HG03064 (cell line): ENCODE data around the gene SPATA2L.

Experiments
- ATAC-seq: cut with Tn5 transposase; IDR thresholded peaks from one replicate; pipeline ENCODE4 v1.9.1; 2021; ENCODE audit warnings: low read depth; ENCODE audit not compliant: unreplicated experiment

Gene SPATA2L

DNA sequence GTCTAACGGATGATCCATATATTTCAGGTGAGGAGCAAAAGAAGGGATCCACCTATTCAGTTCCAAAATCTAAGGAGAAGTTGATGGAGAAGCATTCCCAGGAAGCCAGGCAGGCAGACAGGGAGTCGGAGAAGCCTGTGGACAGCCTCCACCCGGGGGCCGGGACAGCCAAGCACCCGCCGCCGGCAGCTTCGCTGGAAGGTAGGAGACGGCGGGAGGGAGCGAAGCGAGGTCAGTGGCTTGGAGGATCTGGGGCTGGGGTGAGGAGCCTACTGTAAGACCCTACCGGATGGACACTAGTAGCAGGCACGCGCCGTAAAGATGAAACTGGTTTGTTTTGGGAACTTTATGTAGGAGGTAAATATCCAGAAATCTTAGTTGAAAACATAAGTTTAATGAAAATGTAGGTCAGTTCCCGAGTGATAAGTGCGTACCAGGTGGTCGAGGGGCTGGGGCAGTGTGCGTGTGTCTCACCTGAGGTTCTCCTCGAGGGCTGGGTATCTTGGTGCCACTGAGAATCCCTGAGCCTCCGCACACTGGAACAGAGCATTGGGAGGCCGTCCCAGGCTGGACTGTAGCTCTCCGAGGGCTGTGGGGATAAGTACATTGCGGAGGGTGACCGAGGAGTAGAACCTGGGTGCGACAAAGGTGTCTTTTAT lies 43.2 kb downstream of the SPATA2L start:
- ATAC-seq = no peak

DNA sequence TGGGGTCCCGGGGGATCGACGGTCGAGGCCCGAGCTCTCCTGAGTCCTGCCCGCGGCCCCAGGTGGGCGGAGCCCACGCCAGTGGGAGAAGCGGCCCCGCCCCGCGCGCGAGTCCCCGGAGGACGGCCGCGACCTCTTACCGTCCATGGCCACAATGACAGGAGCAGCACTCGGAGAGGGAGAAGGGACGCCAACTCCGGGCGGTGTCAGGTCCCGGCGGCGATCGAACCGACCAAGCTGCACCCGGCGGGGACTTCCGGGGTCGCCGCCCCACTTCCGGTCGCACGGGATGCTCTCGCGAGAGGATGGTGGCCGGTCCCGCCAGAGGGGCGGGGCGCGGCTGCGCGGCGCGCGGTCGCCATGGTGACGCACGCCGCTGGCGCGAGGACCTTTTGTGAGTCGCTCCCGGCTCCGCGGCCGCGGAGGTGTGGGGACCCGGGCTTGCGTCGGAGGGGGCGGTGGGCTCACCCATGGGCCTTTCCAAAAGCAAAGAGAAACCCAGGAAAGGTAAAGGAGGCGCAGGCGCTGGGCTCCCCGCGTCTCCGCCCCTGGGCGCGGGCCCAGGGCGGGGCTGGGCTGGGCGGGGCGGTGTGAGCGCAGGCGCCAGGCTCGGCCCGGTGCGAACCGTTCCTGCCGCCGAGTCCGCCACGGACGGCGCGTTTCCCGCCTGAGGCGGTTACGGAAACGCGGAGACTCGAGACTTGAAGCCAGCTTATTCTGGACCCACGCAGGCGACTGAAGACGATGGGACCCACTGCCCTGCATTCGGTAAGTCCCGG lies 43.9 kb downstream of the SPATA2L start, which contains the start of the genes CHMP1A and SPATA33:
CHMP1A (minus strand) TSS at position 267 of the 779 bp plus-strand sequence; CDS start at position 147, 120 bp downstream.
SPATA33 (plus strand) TSS at position 395 of the 779 bp plus-strand sequence; CDS start at position 471, 76 bp downstream.
- ATAC-seq = peak; percentile 84

DNA sequence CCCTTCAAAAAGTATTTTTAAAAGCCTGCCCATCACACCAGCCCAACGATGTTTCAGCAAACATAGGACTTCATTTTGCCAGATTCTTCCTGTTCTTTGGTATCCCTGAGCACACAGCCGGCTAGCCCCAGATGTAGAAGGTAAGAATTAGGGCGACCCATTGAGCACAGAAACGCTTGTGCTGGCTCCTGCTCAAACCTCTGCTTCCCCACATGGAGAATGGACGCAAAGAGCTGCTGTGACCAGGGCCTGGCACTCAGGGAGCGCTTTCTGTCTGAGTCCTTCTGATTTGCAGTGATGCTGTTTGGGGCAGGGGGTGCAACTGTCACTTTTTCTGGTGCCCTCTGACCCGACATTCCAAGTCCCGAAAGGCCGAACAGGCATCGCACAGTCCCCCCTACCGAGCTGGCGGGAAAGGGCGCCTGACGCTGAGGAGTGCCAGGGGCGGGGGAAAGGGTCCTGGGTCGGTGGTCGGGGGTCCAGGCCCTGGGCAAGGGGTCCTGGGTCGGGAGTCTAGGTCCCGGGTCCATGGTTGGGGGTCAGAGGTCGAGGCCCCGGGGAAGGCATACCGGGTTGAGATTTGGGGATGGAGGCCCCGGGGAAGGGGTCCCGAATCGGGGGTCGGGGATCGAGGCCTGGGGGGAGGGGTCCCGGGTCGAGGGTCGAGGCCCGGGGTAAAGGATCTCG lies 44.9 kb downstream of the SPATA2L start:
- ATAC-seq = no peak

DNA sequence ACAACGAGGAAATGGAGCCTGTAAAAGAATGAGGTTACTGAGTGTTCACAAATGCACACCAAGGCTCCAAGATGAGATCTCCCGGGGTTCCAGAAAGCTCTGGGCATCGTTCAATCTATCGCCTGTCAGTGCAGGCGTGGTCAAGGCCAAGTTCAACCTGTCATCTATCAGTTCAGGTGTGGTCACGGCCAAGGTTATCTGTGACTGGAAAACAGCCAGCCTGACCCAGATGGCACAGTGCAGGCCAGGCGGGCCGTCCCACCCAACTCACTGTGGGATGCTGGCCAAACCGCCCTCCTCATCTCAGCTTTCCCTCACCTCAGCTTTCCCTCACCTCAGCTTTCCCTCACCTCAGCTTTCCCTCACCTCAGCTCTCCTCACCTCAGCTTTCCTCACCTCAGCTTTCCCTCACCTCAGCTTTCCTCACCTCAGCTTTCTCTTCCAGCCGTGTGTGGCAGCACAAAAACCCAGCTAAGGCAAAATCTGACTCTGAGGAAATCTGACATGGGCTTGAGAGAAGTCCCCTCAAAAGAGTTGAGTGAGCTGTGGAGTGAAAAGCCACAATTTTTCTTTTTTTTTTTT lies 46.4 kb downstream of the SPATA2L start:
- no peak for ATAC-seq

DNA sequence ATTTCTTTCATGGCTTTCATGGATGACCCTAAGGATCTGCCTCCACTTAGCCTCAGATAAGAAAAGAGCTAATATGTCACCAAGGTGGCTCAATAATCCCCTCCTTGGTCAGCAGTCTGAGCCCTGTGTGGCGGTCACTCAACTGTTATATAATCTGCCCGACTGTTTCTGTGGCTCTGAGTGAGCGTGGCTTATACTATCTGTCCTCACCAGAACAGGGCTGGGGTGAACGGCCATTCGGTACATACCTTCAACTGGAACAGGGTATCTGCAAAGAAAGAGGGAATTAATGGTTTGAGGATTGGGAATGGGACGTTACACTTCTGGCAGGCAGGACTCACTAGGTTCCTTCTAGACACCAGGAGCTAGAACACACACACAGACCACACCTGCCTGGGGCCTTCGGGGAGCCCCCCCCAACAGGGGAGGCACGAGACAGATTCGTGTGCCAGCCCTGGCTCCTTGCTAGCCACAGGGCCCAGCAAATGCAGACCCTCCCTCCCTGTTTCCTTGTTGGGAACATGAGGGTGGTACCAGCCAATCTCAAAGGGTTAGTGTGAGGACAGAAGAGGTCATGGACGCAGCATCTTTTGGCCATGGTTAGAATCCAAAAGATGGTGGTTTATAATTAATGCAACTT lies 47.7 kb downstream of the SPATA2L start:
- no peak for ATAC-seq

DNA sequence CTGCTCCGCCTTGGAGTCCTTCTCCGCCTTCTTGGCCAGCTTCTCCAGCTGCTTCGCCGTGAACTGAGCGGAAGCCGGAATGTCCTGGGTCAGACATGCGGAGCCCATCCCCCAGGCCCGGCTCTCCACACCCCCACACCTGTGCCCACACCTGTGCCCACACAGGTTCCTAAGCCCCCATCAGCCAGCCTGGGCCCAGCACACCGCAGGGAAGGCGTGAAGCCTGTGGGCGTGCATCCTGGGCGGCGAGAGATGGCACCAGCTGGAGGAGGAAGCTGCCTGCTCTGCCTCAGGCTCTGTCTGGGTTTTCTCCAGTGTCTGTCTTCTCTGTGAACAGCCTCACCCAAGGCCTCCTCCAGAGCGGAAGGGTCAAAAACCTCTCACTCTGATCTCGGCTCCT lies 49.9 kb downstream of the SPATA2L start:
- ATAC-seq = no peak

DNA sequence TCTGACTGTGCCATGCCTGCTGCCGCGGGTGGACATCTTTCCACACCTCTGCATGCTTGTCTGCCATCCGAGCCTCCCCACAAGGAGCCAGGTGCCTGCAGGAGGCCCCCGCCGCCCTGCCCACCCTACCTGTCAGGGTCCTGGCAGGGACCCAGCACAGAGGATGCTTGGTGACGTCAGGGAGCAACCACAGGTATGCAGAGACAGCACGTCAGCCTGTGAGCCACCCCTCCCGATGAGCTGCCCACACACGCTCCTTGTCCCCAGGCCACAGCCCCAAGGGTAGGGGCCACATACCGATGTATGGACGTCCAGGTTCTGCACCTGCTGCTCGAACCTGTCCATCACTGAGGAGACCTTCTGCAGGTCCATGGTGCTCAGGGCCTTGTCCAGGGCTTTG lies 54.6 kb downstream of the SPATA2L start:
- ATAC-seq = no peak
